Brain microvascular endothelial cell (primary cell): Measurements from ENCODE around the gene EMILIN1.
A peak's percentile ranks its signal among the peaks of the same experiment; 100 is the strongest.

Experiments used
- DNase-seq: peaks from one replicate; pipeline ENCODE4 v3.0.0-alpha.2; 2020
- H3K27ac ChIP-seq: fragments of 250-450 bp; sonication (Bioruptor Pico); 2 replicates; pipeline ENCODE4 v1.5.1; 2020; ENCODE audit warnings: mild to moderate bottlenecking, moderate library complexity
- H3K27me3 ChIP-seq: fragments of 250-450 bp; sonication (Bioruptor Pico); replicated peaks from 2 replicates; pipeline ENCODE4 v1.5.1; 2020; ENCODE audit warnings: mild to moderate bottlenecking
- H3K36me3 ChIP-seq: fragments of 250-450 bp; sonication (Bioruptor Pico); replicated peaks from 2 replicates; pipeline ENCODE4 v1.5.1; 2020; ENCODE audit warnings: mild to moderate bottlenecking
- H3K4me3 ChIP-seq: 2 replicates; pipeline ENCODE4 v1.5.1; 2011; ENCODE audit warnings: low read depth, mild to moderate bottlenecking, control low read depth, low read length, moderate library complexity
- CTCF ChIP-seq: IDR thresholded peaks from 2 replicates; pipeline ENCODE4 v1.5.1; 2011; ENCODE audit warnings: low read depth, mild to moderate bottlenecking, moderate library complexity, low read length, control low read depth, inconsistent platforms; ENCODE audit errors: missing control alignments
- in situ Hi-C: cut with HindIII; loops from 2 replicates; pipeline ENCODE4 v1.10.0; 2017; ENCODE audit warnings: low sequenced_read_pairs, low pct_ligation_motif_present

The EMILIN1 gene

DNA sequence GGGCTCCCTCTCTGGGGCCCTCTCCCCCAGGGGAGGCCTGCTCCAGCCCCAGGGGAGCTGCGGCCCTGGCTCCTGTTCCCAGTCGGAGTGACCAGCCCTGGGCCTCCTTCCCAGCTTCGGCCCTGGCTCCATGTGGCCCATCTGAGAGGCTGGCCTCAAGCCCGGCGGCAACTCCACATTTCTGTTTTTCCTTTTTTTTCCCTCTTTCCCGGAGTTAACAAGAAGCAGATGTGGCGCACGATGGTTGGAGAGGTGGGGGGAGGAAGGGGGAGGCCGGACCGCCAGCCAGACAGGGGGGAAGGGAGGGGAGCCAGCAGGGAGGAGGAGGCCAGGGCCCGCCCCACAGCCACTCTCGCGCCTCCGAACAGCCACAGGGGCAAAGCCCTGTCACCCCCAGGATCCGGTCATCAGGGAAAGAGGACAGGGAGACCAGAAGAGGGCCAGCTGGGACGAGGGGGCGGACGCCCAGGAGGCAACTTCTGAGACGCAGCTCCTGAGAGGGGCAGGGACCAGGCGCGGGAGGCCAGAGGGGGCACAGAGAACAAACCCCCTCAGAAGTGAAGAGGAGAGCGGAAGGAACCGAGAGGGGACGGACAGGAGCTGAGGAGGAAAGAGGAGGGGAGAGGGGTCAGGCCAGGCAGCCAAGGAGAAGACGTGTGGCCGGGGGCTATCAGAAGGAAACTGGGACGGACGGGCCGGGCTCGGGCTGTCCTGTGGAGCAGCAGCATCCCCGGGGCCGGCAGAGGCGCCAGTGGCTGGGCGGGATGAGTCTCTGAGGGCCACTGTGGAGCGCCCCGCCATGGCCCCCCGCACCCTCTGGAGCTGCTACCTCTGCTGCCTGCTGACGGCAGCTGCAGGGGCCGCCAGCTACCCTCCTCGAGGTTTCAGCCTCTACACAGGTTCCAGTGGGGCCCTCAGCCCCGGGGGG, at the start of gene EMILIN1:
TSS of gene EMILIN1 (plus strand) at position 349 of the 928 bp plus-strand sequence. CDS start at position 800, 451 bp downstream.
- peak; percentile 27 for TF ChIP-seq CTCF
- Histone ChIP-seq H3K4me3 (peak within 1 kb of the TSS; percentile 73), H3K27ac (peak within 1 kb of the TSS; percentile 42), H3K27me3 (no peaks in the 10 kb centered on the region), H3K36me3 (peaks cover 3% of the 10 kb centered on the region)
- in situ Hi-C loops, result no loop called here
- DNase-seq, result peak; percentile 69

GRCh38 chr2:27029051-27029450, 49.4 kb upstream of the EMILIN1 start:
- no peak for TF ChIP-seq CTCF
- no peak for DNase-seq

GRCh38 chr2:27032495-27033252, 45.7 kb upstream of the EMILIN1 start, which contains the start of gene TMEM214:
Gene TMEM214, plus strand, starts transcription at chr2:27032965. Its CDS starts 51 bp downstream, at chr2:27033016.
- H3K36me3 ChIP-seq, result peaks cover 28% of the 10 kb centered on the region
- peak; percentile 81 for DNase-seq
- peak within 1 kb of the TSS; percentile 81 for H3K27ac ChIP-seq
- no peaks in the 10 kb centered on the region for H3K27me3 ChIP-seq
- peak; percentile 14 for TF ChIP-seq CTCF
- in situ Hi-C loops, result no loop called here
- peak within 1 kb of the TSS; percentile 100 for H3K4me3 ChIP-seq

More at GRCh38 chr2:27029051-27029450, 49.4 kb upstream of the EMILIN1 start:
- in situ Hi-C loops, result no loop called here
- Histone ChIP-seq H3K27me3 (no peaks in the 10 kb centered on the region), H3K36me3 (no peaks in the 10 kb centered on the region), H3K27ac (no peak overlapping the region), H3K4me3 (no peak overlapping the region)

DNA sequence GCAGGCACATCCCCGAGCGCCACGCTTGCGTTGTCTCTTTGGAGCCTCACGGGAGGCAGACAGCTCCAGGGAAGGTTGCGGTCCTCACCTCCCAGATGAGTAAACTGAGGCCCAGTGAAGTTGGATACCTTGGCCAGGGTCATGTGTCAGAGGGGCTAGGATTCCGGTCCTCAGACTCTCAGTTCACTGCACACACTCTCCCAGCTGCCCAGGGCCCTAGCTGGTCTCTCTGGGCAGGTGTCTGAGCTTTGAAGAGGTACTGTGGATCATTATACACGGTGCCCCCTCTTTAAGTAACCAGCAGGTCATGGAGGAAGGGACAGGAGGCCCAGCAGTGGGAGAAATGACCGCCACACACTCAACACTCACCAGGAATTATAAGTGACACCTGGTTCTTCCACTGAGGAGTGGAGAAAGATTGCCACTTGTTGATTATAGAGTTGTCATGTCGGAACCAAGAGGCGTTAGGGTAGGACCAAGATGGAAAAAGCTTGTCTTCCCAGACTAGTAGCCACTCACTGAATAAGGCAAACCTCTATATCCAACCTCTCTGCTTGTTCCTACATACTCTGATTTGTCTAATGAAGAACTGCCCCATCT, 45.1 kb upstream of the EMILIN1 start:
- in situ Hi-C loops, result no loop called here
- H3K4me3 ChIP-seq, result peak overlapping the region; percentile 100
- no peak for DNase-seq
- peaks cover 35% of the 10 kb centered on the region for H3K36me3 ChIP-seq
- H3K27me3 ChIP-seq, result no peaks in the 10 kb centered on the region
- TF ChIP-seq CTCF, result no peak
- H3K27ac ChIP-seq, result peak overlapping the region; percentile 81

DNA sequence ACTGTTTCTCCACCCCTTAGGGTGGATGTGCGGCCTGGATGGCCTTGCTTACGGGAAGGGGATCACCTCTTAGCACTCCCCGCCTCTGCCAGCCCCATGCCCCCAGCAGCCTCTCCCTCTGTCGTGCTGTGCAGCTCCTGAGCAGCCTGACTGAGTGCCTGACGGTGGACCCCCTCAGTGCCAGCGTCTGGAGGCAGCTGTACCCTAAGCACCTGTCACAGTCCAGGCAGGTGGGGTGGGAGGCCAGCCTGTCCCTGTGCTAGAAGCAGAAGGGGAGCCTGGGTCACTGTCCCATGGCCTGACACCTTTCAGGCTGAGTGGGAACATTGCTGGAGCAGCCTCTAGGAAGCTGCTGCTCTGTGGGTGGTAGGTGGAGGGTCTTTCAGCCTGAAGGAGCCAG, 40.4 kb upstream of the EMILIN1 start:
- no peak for DNase-seq
- no peak for TF ChIP-seq CTCF
- in situ Hi-C loops, result no loop called here
- no peak overlapping the region for H3K27ac ChIP-seq
- H3K36me3 ChIP-seq, result peaks cover 82% of the 10 kb centered on the region
- H3K27me3 ChIP-seq, result no peaks in the 10 kb centered on the region
- H3K4me3 ChIP-seq, result no peak overlapping the region
